ENCODE data around the gene TGFBR1. TPM values are rescaled to one million over a fixed set of nuclear protein-coding genes. Genes with fewer than 3 reads are reported as not detected.

The TGFBR1 gene
- total RNA-seq, 2 donors from 2014 or later = 74.8 to 75.6 TPM

DNA sequence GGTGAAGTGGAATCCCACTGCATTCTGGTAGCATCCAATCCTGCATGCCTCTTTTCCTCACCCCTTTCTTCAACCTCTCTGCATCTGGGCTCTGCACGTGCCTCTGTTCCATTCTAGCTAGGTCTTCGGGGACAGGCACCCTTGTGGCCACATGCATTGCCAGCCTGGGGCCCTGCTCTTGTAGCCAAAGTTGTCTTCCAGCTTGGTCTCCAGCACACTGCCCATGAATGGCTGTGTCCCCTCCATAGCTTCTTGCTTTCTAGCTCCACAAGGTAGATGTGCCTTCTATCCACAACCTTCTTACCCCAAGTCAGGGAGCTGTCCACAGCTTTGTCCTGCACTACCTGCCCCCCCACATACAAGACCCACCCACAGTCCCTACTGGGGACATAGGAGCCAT is 84.3 kb downstream of the TGFBR1 start:
- Mint-ChIP-seq H3K27me3 (ENCODE audit: insufficient read depth) (peaks cover 6% of the 10 kb centered on the region), H3K36me3 (ENCODE audit: low read depth) (no peaks in the 10 kb centered on the region)
- peaks cover 12% of the 10 kb centered on the region for H3K27me3 ChIP-seq (ENCODE audit: control insufficient read depth, insufficient read depth, low read length, poor library complexity, severe bottlenecking)

DNA sequence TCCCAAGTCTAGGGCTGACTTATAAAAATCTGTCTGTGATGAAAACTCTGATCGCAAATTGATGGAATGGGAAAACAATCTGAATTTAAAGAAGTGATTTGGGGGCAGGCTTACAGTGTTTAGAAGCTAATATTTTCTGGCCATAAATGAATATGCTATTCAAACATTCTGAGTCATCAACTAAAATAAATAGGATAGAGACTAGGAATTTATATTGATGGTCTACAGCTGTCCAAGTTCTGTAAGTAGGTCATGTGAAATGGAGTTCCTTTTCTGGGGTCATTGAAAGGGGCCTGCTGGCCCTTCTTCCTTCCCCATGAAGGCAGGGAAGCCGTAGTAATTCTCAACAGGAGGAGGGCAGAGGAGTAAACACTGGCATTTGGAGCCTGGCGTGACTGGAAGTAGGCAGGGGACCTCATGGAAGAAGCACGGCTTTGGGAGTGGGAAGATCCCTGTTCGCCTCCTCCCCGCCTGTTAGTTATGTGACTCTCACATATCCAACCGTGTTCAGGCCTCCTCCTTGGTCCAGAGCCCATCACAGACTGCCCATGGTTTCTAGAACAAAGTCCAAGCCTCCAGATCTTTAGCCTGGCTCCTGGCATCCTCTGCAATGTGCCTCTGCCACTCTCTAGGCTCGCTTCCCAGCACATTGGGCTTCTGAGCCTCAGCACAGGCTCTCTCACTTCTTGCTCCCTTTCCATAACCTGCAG is 85.1 kb downstream of the TGFBR1 start:
- Histone ChIP-seq H3K4me3 (ENCODE audit: low read length) (no peak overlapping the region), H3K27ac (ENCODE audit: low read depth, low read length) (no peak overlapping the region), H3K27me3 (ENCODE audit: control insufficient read depth, insufficient read depth, low read length, poor library complexity, severe bottlenecking) (peaks cover 12% of the 10 kb centered on the region), H3K4me1 (ENCODE audit: control insufficient read depth, insufficient read depth, low read length) (no peaks in the 10 kb centered on the region), H3K9me3 (ENCODE audit: control insufficient read depth, low read length) (no peaks in the 10 kb centered on the region), H3K36me3 (ENCODE audit: control insufficient read depth, insufficient read depth, low read length) (no peaks in the 10 kb centered on the region), H3K9ac (ENCODE audit: extremely low read depth, low read length, poor library complexity, severe bottlenecking) (no peak overlapping the region)
- 88 to 90% methylated on average over 2 to 8 of the region's 8 CpGs for WGBS, 2 experiments (ENCODE audit: insufficient coverage in 1 of 2, insufficient read length in 1 of 2)
- TF ChIP-seq, protein P1, sequence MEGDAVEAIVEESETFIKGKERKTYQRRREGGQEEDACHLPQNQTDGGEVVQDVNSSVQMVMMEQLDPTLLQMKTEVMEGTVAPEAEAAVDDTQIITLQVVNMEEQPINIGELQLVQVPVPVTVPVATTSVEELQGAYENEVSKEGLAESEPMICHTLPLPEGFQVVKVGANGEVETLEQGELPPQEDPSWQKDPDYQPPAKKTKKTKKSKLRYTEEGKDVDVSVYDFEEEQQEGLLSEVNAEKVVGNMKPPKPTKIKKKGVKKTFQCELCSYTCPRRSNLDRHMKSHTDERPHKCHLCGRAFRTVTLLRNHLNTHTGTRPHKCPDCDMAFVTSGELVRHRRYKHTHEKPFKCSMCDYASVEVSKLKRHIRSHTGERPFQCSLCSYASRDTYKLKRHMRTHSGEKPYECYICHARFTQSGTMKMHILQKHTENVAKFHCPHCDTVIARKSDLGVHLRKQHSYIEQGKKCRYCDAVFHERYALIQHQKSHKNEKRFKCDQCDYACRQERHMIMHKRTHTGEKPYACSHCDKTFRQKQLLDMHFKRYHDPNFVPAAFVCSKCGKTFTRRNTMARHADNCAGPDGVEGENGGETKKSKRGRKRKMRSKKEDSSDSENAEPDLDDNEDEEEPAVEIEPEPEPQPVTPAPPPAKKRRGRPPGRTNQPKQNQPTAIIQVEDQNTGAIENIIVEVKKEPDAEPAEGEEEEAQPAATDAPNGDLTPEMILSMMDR (conservative IDR thresholded peaks at IDR 0.05) = no peak
- Mint-ChIP-seq H3K4me3 (no peak overlapping the region), H3K27ac (no peak overlapping the region), H3K4me1 (no peaks in the 10 kb centered on the region), H3K36me3 (ENCODE audit: low read depth) (no peaks in the 10 kb centered on the region), H3K9me3 (no peaks in the 10 kb centered on the region), H3K27me3 (ENCODE audit: insufficient read depth) (peaks cover 6% of the 10 kb centered on the region)
- DNase-seq = no peak

More for the DNA sequence above, 84.3 kb downstream of the TGFBR1 start:
- no peak overlapping the region for H3K4me3 Mint-ChIP-seq
- TF ChIP-seq, protein P1 (conservative IDR thresholded peaks at IDR 0.05) = no peak
- H3K27ac Mint-ChIP-seq = no peak overlapping the region
- Histone ChIP-seq H3K4me1 (ENCODE audit: control insufficient read depth, insufficient read depth, low read length) (no peaks in the 10 kb centered on the region), H3K27ac (ENCODE audit: low read depth, low read length) (no peak overlapping the region), H3K9me3 (ENCODE audit: control insufficient read depth, low read length) (no peaks in the 10 kb centered on the region), H3K9ac (ENCODE audit: extremely low read depth, low read length, poor library complexity, severe bottlenecking) (no peak overlapping the region), H3K36me3 (ENCODE audit: control insufficient read depth, insufficient read depth, low read length) (no peaks in the 10 kb centered on the region), H3K4me3 (ENCODE audit: low read length) (no peak overlapping the region)
- 56 to 60% methylated on average over 2 of the region's 2 CpGs for WGBS, 2 experiments (ENCODE audit: insufficient coverage in 1 of 2, insufficient read length in 1 of 2)
- H3K4me1 Mint-ChIP-seq = peaks cover 2% of the 10 kb centered on the region
- H3K9me3 Mint-ChIP-seq = no peaks in the 10 kb centered on the region
- DNase-seq = no peak

DNA sequence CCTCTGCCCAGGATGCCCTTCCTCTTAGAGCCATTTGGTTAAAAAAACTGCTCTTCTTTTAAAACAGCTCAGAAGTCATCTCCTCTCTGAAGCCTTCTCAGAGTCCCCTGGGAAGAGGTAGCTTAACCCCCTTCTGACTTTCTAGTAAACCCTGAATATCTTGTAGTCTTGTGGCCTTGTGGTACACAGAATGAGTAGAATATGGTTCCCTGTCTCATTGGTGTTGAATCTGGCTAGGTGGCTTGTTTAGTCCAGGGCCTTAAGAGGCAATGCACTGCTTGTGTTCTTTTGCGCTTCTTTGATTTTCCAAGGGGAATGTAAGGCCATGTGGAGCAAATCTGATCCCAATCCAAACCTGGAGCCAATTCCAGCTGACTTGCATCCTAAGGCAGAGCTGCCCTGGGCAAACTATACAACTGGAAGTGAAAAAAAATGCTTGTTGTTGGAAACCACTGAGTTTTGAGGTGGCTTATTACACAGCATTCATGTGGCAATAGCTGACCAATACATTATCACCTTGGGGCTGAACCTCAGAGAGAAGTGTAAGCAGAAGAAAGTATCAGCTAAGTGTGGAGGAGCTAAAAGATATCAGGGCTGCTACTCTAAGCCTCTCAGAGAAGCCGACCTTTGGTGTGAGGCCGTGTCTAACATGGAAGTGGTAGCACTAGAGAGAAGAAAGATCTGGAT is 85.8 kb downstream of the TGFBR1 start:
- no peaks in the 10 kb centered on the region for H3K4me1 ChIP-seq (ENCODE audit: control insufficient read depth, insufficient read depth, low read length)
- H3K27me3 Mint-ChIP-seq (ENCODE audit: insufficient read depth) = peaks cover 6% of the 10 kb centered on the region
- 83 to 88% methylated on average over 2 to 3 of the region's 3 CpGs for WGBS, 2 experiments (ENCODE audit: insufficient coverage in 1 of 2, insufficient read length in 1 of 2)
- H3K9me3 ChIP-seq (ENCODE audit: control insufficient read depth, low read length) = no peaks in the 10 kb centered on the region
- H3K36me3 Mint-ChIP-seq (ENCODE audit: low read depth) = no peaks in the 10 kb centered on the region
- no peak overlapping the region for H3K4me3 Mint-ChIP-seq
- no peak for DNase-seq
- TF ChIP-seq, protein P1 (conservative IDR thresholded peaks at IDR 0.05) = no peak
- no peak overlapping the region for H3K9ac ChIP-seq (ENCODE audit: extremely low read depth, low read length, poor library complexity, severe bottlenecking)
- H3K36me3 ChIP-seq (ENCODE audit: control insufficient read depth, insufficient read depth, low read length) = no peaks in the 10 kb centered on the region
- no peak overlapping the region for H3K27ac ChIP-seq (ENCODE audit: low read depth, low read length)
- H3K27me3 ChIP-seq (ENCODE audit: control insufficient read depth, insufficient read depth, low read length, poor library complexity, severe bottlenecking) = peaks cover 12% of the 10 kb centered on the region
- no peak overlapping the region for H3K4me3 ChIP-seq (ENCODE audit: low read length)
- H3K27ac Mint-ChIP-seq = no peak overlapping the region
- H3K4me1 Mint-ChIP-seq = no peaks in the 10 kb centered on the region
- no peaks in the 10 kb centered on the region for H3K9me3 Mint-ChIP-seq

All from endodermal cell (in vitro differentiated cells).